ENCODE results near the gene ESPN. TPM values are rescaled to one million over a fixed set of nuclear protein-coding genes. Genes with fewer than 3 reads are reported as not detected.
"Not testable (repeated sequence)": the region's sequence is repeated elsewhere in the genome, so short reads cannot be mapped to it uniquely, and the experiment has no call there.

ESPN gene
- total RNA-seq, 1 donor from 2014 or later: 0.66 TPM

DNA sequence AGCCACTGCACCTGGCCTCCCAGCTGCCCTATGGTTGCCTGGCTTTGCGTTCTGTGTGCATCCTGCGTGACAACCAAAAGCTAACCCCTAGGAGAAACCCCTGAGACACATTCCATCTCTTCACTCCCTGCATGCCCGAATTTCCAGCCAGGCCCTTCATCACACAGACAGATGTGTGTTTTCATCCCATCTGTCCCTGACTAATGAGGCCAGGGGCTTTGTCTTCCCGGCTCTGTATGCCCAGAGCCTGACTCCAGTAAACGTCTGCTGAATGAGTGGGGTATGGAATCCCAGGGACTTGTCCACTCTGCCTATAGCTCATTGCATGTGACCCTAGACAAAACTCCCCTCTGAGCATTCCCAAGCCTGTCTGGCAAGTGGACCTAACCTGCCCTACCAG lies 9.6 kb downstream of the ESPN start:
- TF ChIP-seq, protein P1, sequence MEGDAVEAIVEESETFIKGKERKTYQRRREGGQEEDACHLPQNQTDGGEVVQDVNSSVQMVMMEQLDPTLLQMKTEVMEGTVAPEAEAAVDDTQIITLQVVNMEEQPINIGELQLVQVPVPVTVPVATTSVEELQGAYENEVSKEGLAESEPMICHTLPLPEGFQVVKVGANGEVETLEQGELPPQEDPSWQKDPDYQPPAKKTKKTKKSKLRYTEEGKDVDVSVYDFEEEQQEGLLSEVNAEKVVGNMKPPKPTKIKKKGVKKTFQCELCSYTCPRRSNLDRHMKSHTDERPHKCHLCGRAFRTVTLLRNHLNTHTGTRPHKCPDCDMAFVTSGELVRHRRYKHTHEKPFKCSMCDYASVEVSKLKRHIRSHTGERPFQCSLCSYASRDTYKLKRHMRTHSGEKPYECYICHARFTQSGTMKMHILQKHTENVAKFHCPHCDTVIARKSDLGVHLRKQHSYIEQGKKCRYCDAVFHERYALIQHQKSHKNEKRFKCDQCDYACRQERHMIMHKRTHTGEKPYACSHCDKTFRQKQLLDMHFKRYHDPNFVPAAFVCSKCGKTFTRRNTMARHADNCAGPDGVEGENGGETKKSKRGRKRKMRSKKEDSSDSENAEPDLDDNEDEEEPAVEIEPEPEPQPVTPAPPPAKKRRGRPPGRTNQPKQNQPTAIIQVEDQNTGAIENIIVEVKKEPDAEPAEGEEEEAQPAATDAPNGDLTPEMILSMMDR (IDR thresholded peaks at IDR 0.05; ENCODE audit: insufficient read depth, low read depth, low read length): no peak
- TF ChIP-seq EZH2 (IDR thresholded peaks at IDR 0.05; ENCODE audit: insufficient read depth, low read length): no peak
- no peak overlapping the region for H3K27ac ChIP-seq (ENCODE audit: low read depth, low read length)
- Mint-ChIP-seq H3K9me3 (ENCODE audit: unreplicated experiment) (no peaks in the 10 kb centered on the region), H3K27me3 (ENCODE audit: low read depth, unreplicated experiment) (peaks cover 64% of the 10 kb centered on the region), H3K4me3 (ENCODE audit: unreplicated experiment) (no peak overlapping the region), H3K4me1 (ENCODE audit: low read depth, unreplicated experiment) (peaks cover 5% of the 10 kb centered on the region), H3K36me3 (ENCODE audit: low read depth, unreplicated experiment) (no peaks in the 10 kb centered on the region), H3K27ac (ENCODE audit: unreplicated experiment) (no peak overlapping the region)
- DNase-seq (ENCODE audit: low read depth) (no peak), FAIRE-seq (no peak)
- H3K27me3 ChIP-seq (ENCODE audit: insufficient read depth, low read length): peaks cover 10% of the 10 kb centered on the region
- H3K9me3 ChIP-seq (ENCODE audit: insufficient read depth, low read depth, low read length): no peaks in the 10 kb centered on the region
- no peaks in the 10 kb centered on the region for H3K79me2 ChIP-seq (ENCODE audit: insufficient read depth, low read length)
- H2AFZ ChIP-seq (ENCODE audit: low read depth, low read length): no peak overlapping the region
- H3K36me3 ChIP-seq (ENCODE audit: insufficient read depth, low read length): no peaks in the 10 kb centered on the region
- no peak overlapping the region for H3K4me2 ChIP-seq (ENCODE audit: low read length)
- no peak overlapping the region for H3K4me3 ChIP-seq (ENCODE audit: insufficient read depth, low read depth, low read length)
- no peak overlapping the region for H3K9ac ChIP-seq (ENCODE audit: low read length)
- peaks cover 3% of the 10 kb centered on the region for H3K4me1 ChIP-seq (ENCODE audit: insufficient read depth, low read length)
- peaks cover 3% of the 10 kb centered on the region for H4K20me1 ChIP-seq (ENCODE audit: insufficient read depth, low read length)

DNA sequence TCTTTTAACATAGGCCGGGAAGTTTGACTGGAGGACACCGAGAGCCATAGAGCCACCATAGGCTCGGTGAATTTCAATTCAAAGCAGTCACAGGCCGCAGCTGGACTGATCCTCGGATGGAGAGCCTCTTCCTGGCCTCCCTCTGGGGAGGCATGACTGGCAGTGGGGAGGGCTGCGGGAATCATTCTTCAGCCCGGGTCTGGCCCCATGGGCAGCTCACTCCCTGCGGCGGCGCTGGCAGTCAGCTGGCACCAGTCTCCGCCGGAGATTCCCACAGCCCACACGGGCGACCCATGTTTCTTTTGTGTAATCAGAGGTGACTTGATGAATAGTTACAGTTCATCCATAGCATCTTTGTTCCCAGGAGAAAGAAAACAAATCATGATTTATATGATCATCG lies 10.6 kb downstream of the ESPN start:
- no peak overlapping the region for H3K27ac Mint-ChIP-seq (ENCODE audit: unreplicated experiment)
- H3K27ac ChIP-seq (ENCODE audit: low read depth, low read length): no peak overlapping the region
- no peak overlapping the region for H3K4me3 ChIP-seq (ENCODE audit: insufficient read depth, low read depth, low read length)
- no peak for DNase-seq (ENCODE audit: low read depth)
- H3K4me3 Mint-ChIP-seq (ENCODE audit: unreplicated experiment): no peak overlapping the region
- peaks cover 3% of the 10 kb centered on the region for H4K20me1 ChIP-seq (ENCODE audit: insufficient read depth, low read length)
- peaks cover 10% of the 10 kb centered on the region for H3K27me3 ChIP-seq (ENCODE audit: insufficient read depth, low read length)
- H3K79me2 ChIP-seq (ENCODE audit: insufficient read depth, low read length): no peaks in the 10 kb centered on the region
- no peaks in the 10 kb centered on the region for H3K36me3 ChIP-seq (ENCODE audit: insufficient read depth, low read length)
- H3K27me3 Mint-ChIP-seq (ENCODE audit: low read depth, unreplicated experiment): peaks cover 63% of the 10 kb centered on the region
- no peaks in the 10 kb centered on the region for H3K9me3 ChIP-seq (ENCODE audit: insufficient read depth, low read depth, low read length)
- TF ChIP-seq, protein P1 (IDR thresholded peaks at IDR 0.05; ENCODE audit: insufficient read depth, low read depth, low read length): no peak
- TF ChIP-seq EZH2 (IDR thresholded peaks at IDR 0.05; ENCODE audit: insufficient read depth, low read length): no peak
- H2AFZ ChIP-seq (ENCODE audit: low read depth, low read length): no peak overlapping the region
- H3K9ac ChIP-seq (ENCODE audit: low read length): no peak overlapping the region
- H3K4me2 ChIP-seq (ENCODE audit: low read length): no peak overlapping the region
- no peak for FAIRE-seq
- peaks cover 3% of the 10 kb centered on the region for H3K4me1 Mint-ChIP-seq (ENCODE audit: low read depth, unreplicated experiment)
- no peaks in the 10 kb centered on the region for H3K9me3 Mint-ChIP-seq (ENCODE audit: unreplicated experiment)
- H3K4me1 ChIP-seq (ENCODE audit: insufficient read depth, low read length): peaks cover 3% of the 10 kb centered on the region
- no peaks in the 10 kb centered on the region for H3K36me3 Mint-ChIP-seq (ENCODE audit: low read depth, unreplicated experiment)

DNA sequence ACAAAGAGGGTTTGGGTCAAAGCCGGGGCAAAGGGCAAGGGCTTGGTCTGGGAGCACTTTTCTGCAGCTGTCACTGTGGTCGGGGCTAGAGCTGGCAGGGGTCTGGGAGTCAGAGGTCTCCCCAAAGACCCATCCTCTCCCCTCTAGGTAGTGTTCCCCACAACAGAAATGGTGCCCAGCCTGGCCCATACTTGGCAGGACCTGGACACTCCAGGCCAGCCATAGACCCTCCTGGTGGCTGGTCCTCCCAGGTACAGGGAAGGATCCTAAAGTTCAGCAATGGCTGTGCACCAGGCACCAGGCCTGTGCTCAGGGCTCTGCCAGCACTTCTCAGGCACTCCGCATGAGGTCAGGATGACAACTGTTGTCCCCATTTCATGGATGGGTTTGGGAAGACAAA lies 11.0 kb downstream of the ESPN start:
- no peak overlapping the region for H3K27ac Mint-ChIP-seq (ENCODE audit: unreplicated experiment)
- Histone ChIP-seq H3K9ac (ENCODE audit: low read length) (no peak overlapping the region), H2AFZ (ENCODE audit: low read depth, low read length) (no peak overlapping the region), H4K20me1 (ENCODE audit: insufficient read depth, low read length) (peaks cover 3% of the 10 kb centered on the region), H3K4me3 (ENCODE audit: insufficient read depth, low read depth, low read length) (no peak overlapping the region), H3K4me2 (ENCODE audit: low read length) (no peak overlapping the region), H3K79me2 (ENCODE audit: insufficient read depth, low read length) (no peaks in the 10 kb centered on the region), H3K27me3 (ENCODE audit: insufficient read depth, low read length) (peaks cover 7% of the 10 kb centered on the region), H3K36me3 (ENCODE audit: insufficient read depth, low read length) (no peaks in the 10 kb centered on the region), H3K9me3 (ENCODE audit: insufficient read depth, low read depth, low read length) (no peaks in the 10 kb centered on the region), H3K27ac (ENCODE audit: low read depth, low read length) (no peak overlapping the region), H3K4me1 (ENCODE audit: insufficient read depth, low read length) (peaks cover 3% of the 10 kb centered on the region)
- no peaks in the 10 kb centered on the region for H3K9me3 Mint-ChIP-seq (ENCODE audit: unreplicated experiment)
- H3K4me1 Mint-ChIP-seq (ENCODE audit: low read depth, unreplicated experiment): no peaks in the 10 kb centered on the region
- no peak overlapping the region for H3K4me3 Mint-ChIP-seq (ENCODE audit: unreplicated experiment)
- H3K36me3 Mint-ChIP-seq (ENCODE audit: low read depth, unreplicated experiment): no peaks in the 10 kb centered on the region
- DNase-seq (ENCODE audit: low read depth) (no peak), FAIRE-seq (no peak)
- peaks cover 59% of the 10 kb centered on the region for H3K27me3 Mint-ChIP-seq (ENCODE audit: low read depth, unreplicated experiment)
- TF ChIP-seq, protein P1 (IDR thresholded peaks at IDR 0.05; ENCODE audit: insufficient read depth, low read depth, low read length): no peak
- TF ChIP-seq EZH2 (IDR thresholded peaks at IDR 0.05; ENCODE audit: insufficient read depth, low read length): no peak

DNA sequence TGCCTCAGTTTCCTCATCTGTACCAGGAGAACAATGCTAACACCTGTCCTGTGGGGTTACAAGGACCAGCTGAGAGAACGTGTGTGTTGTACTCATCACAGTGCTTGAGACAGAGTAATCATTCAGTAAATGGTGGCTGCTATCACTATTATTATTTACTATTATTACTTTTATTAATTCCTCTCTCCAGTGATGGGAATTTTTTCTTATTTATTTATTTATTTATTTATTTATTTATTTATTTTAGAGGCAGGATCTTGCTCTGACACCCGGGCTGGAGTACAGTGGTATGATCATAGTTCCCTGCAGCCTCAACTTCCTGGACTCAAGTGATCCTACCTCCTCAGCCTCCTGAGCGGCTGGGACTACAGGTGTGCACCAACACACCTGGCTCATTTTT lies 11.7 kb downstream of the ESPN start:
- H3K4me3 ChIP-seq (ENCODE audit: insufficient read depth, low read depth, low read length); H3K36me3 Mint-ChIP-seq (ENCODE audit: low read depth, unreplicated experiment); H3K9me3 Mint-ChIP-seq (ENCODE audit: unreplicated experiment); H3K4me1 Mint-ChIP-seq (ENCODE audit: low read depth, unreplicated experiment); DNase-seq (ENCODE audit: low read depth); H3K4me3 Mint-ChIP-seq (ENCODE audit: unreplicated experiment); H3K36me3 ChIP-seq (ENCODE audit: insufficient read depth, low read length); H3K4me2 ChIP-seq (ENCODE audit: low read length); H3K27ac ChIP-seq (ENCODE audit: low read depth, low read length); H3K79me2 ChIP-seq (ENCODE audit: insufficient read depth, low read length); H3K27me3 ChIP-seq (ENCODE audit: insufficient read depth, low read length); H3K9me3 ChIP-seq (ENCODE audit: insufficient read depth, low read depth, low read length); H4K20me1 ChIP-seq (ENCODE audit: insufficient read depth, low read length); FAIRE-seq; H3K9ac ChIP-seq (ENCODE audit: low read length); H3K4me1 ChIP-seq (ENCODE audit: insufficient read depth, low read length); H3K27ac Mint-ChIP-seq (ENCODE audit: unreplicated experiment); H2AFZ ChIP-seq (ENCODE audit: low read depth, low read length): not testable (repeated sequence)
- peaks cover 60% of the 10 kb centered on the region for H3K27me3 Mint-ChIP-seq (ENCODE audit: low read depth, unreplicated experiment)
